Kidney (tissue), 14 donors: ENCODE data around the gene BBS5. TPM values are rescaled to one million over a fixed set of nuclear protein-coding genes. Genes with fewer than 3 reads are reported as not detected.
"Not testable (repeated sequence)": the region's sequence is repeated elsewhere in the genome, so short reads cannot be mapped to it uniquely, and the experiment has no call there.

Source experiments
- DNase-seq, 5 donors: peaks; one replicate each; pipeline ENCODE4 v3.0.0-alpha.2; 2013 to 2020
- FAIRE-seq: peaks from 2 replicates; lab custom pipeline; 2012; peaks lifted over from hg19 to GRCh38; lab: Jason Lieb, UNC
- H3K27ac ChIP-seq, 2 donors: one replicate each; pipeline ENCODE4 v1.7.0; 2013; ENCODE audit warnings: low read depth in 2 of 2, low read length in 2 of 2, inconsistent platforms in 1 of 2
- H3K27me3 ChIP-seq: one replicate; pipeline ENCODE4 v1.7.1; 2013; ENCODE audit warnings: low read length, inconsistent platforms; ENCODE audit not compliant: control insufficient read depth, insufficient read depth
- H3K36me3 ChIP-seq, 3 donors: one replicate each; pipeline versions ENCODE4 v1.7.0 to v1.7.1; 2013; ENCODE audit warnings: low read length in 3 of 3, control low read depth in 1 of 3, inconsistent platforms in 1 of 3; ENCODE audit not compliant: insufficient read depth in 3 of 3, control insufficient read depth in 2 of 3
- H3K4me1 ChIP-seq, 3 donors: one replicate each; pipeline versions ENCODE4 v1.7.0 to v1.7.1; 2013; ENCODE audit warnings: low read length in 3 of 3, inconsistent platforms in 1 of 3, low read depth in 1 of 3; ENCODE audit not compliant: control insufficient read depth in 2 of 3, insufficient read depth in 2 of 3
- H3K4me3 ChIP-seq, 3 donors: one replicate each; pipeline versions ENCODE4 v1.7.0 to v1.8.1; 2013; ENCODE audit warnings: low read length in 3 of 3, control low read depth in 1 of 3, inconsistent platforms in 1 of 3
- H3K9ac ChIP-seq, 3 donors: one replicate each; pipeline versions ENCODE4 v1.7.0 to v1.7.1; 2013; ENCODE audit warnings: low read length in 3 of 3, control low read depth in 1 of 3, inconsistent platforms in 1 of 3
- H3K9me3 ChIP-seq, 3 donors: one replicate each; pipeline versions ENCODE4 v1.7.0 to v1.7.1; 2013; ENCODE audit warnings: low read length in 3 of 3, control low read depth in 1 of 3, inconsistent platforms in 1 of 3; ENCODE audit not compliant: control insufficient read depth in 2 of 3, insufficient read depth in 1 of 3
- intact Hi-C: fragments of 100-400 bp; cut with DNase I; formaldehyde crosslinking; loops from one replicate; pipeline ENCODE4 v1.11.1; 2022
- polyA plus RNA-seq: library from polyadenylated mRNA; stranded (reverse); fragments of 350-450 nt; fragmentation: Illumina TruSeq; extraction: RNeasy Lipid Tissue Mini Kit (QIAGEN cat#74804); gene quantifications from one replicate; pipeline ENCODE4 v1.2.3, GENCODE V29; 2014; ENCODE audit warnings: low read depth, low replicate concordance; ENCODE audit not compliant: insufficient read depth
- total RNA-seq: library from RNA; stranded (reverse); fragmentation: NEBNext Ultra II Directional; extraction: Animal tissue kit (Norgen Biotek cat#: 25700); gene quantifications from one replicate; pipeline ENCODE4 v1.2.1, GENCODE V29; 2021
- TF ChIP-seq, protein P1 (sequence below): IDR thresholded peaks from 3 replicates; pipeline ENCODE4 v1.5.1; 2012; ENCODE audit warnings: mild to moderate bottlenecking, moderate library complexity, borderline replicate concordance; ENCODE audit not compliant: insufficient read depth; ENCODE audit errors: extremely low read depth
- donor health status: control.
- donor health status: control.
- donor health status: control.
- donor health status: control.
- donor health status: control.
- donor health status: DM: yes; HTN: yes; CAD: no.
- donor health status: Normal renal cell carcinoma (clear cell type).

BBS5 gene
- total and polyA plus RNA-seq, 2 donors from 2014 or later = 9.1 to 13.5 TPM

- Histone ChIP-seq H3K4me1 (no peaks in the 10 kb centered on the region), H3K4me3 (no peak overlapping the region), H3K27ac (no peak overlapping the region), H3K9ac (no peak overlapping the region), H3K27me3 (no peaks in the 10 kb centered on the region), H3K36me3 (no peaks in the 10 kb centered on the region), H3K9me3 (no peaks in the 10 kb centered on the region)
- FAIRE-seq (no peak), DNase-seq (peak in 1 of 5 donors; percentile 9)
- intact Hi-C loops = no loop called here
- TF ChIP-seq, protein P1, sequence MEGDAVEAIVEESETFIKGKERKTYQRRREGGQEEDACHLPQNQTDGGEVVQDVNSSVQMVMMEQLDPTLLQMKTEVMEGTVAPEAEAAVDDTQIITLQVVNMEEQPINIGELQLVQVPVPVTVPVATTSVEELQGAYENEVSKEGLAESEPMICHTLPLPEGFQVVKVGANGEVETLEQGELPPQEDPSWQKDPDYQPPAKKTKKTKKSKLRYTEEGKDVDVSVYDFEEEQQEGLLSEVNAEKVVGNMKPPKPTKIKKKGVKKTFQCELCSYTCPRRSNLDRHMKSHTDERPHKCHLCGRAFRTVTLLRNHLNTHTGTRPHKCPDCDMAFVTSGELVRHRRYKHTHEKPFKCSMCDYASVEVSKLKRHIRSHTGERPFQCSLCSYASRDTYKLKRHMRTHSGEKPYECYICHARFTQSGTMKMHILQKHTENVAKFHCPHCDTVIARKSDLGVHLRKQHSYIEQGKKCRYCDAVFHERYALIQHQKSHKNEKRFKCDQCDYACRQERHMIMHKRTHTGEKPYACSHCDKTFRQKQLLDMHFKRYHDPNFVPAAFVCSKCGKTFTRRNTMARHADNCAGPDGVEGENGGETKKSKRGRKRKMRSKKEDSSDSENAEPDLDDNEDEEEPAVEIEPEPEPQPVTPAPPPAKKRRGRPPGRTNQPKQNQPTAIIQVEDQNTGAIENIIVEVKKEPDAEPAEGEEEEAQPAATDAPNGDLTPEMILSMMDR = no peak
These were observed 34.6 kb downstream of the BBS5 start for GRCh38 chr2:169513926-169514325.

DNA sequence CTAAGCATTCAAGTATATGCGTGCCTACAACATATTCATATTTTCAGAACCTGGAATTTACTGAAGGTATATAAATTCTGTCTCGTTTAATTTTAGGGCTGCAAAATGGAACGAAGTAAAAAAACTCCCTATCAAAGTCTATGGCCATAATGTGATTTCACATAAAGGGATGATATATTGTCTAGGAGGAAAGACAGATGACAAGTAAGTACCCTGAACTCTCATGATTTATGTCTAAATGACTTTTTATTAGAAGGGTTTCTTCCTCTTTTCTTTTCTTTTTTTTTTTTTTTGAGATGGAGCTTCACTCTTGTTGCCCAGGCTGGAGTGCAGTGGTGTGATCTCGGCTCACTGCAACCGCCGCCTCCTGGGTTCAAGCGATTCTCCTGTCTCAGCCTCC, 35.5 kb downstream of the BBS5 start:
- H3K27me3 ChIP-seq, H3K9ac ChIP-seq, H3K4me3 ChIP-seq, H3K36me3 ChIP-seq, H3K9me3 ChIP-seq, DNase-seq, intact Hi-C loops, H3K4me1 ChIP-seq, FAIRE-seq, H3K27ac ChIP-seq: not testable (repeated sequence)

- intact Hi-C loops, H3K27me3 ChIP-seq, H3K4me3 ChIP-seq, H3K9me3 ChIP-seq, FAIRE-seq, H3K9ac ChIP-seq, H3K4me1 ChIP-seq, H3K27ac ChIP-seq, H3K36me3 ChIP-seq, DNase-seq: not testable (repeated sequence)
These were observed 37.2 kb downstream of the BBS5 start for GRCh38 chr2:169516488-169516995.

DNA sequence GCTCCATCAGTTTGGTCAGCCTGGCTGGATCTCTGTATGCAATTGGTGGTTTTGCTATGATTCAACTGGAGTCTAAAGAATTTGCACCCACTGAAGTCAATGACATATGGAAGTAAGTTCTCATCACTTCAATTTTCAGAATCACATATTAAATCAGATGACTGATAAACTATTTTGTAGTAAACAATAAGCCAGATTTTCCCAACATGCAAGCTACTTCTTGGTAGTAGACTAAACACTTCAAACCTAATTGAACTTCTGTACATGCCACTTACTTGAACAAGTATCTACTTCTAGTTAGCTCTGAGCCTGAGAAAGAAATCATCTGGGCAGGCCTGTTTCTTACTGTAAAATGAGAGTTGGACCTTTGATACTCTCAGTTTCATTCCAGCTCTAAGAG, 41.6 kb downstream of the BBS5 start:
- DNase-seq = no peak
- TF ChIP-seq, protein P1 = no peak
- no peak overlapping the region for H3K9ac ChIP-seq
- no peak overlapping the region for H3K4me3 ChIP-seq
- no peaks in the 10 kb centered on the region for H3K27me3 ChIP-seq
- FAIRE-seq = no peak
- H3K36me3 ChIP-seq = peaks cover 0 to 4% (median 0%) of the 10 kb centered on the region in 3 donors
- H3K4me1 ChIP-seq = no peaks in the 10 kb centered on the region
- intact Hi-C loops = no loop called here
- no peak overlapping the region for H3K27ac ChIP-seq
- H3K9me3 ChIP-seq = no peaks in the 10 kb centered on the region

- DNase-seq (no peak), FAIRE-seq (no peak)
- Histone ChIP-seq H3K4me1 (no peaks in the 10 kb centered on the region), H3K9me3 (no peaks in the 10 kb centered on the region), H3K9ac (no peak overlapping the region), H3K27ac (no peak overlapping the region), H3K36me3 (peaks cover 0 to 7% (median 0%) of the 10 kb centered on the region in 3 donors), H3K4me3 (no peak overlapping the region), H3K27me3 (no peaks in the 10 kb centered on the region)
- TF ChIP-seq, protein P1 = no peak
- intact Hi-C loops = no loop called here
These were observed 44.4 kb downstream of the BBS5 start for GRCh38 chr2:169523681-169524080.
